Neural crest cell (in vitro differentiated cells): ENCODE measurements around the gene BEND4. TPM values are rescaled to one million over a fixed set of nuclear protein-coding genes. Genes with fewer than 3 reads are reported as not detected.

Source experiments
- DNase-seq: peaks from one replicate; pipeline ENCODE4 v3.0.0; 2021; ENCODE audit warnings: low read depth, mixed read lengths, low spot score
- H3K27ac Mint-ChIP-seq: one replicate; pipeline ENCODE4 v1.8.0; 2021; ENCODE audit warnings: mild to moderate bottlenecking, mixed read lengths; ENCODE audit not compliant: unreplicated experiment
- H3K27me3 Mint-ChIP-seq: 2 replicates; pipeline ENCODE4 v1.8.0; 2021; ENCODE audit warnings: low read depth, mild to moderate bottlenecking, mixed read lengths
- H3K36me3 Mint-ChIP-seq: 2 replicates; pipeline ENCODE4 v1.8.0; 2021; ENCODE audit warnings: low read depth, mild to moderate bottlenecking, mixed read lengths
- H3K4me1 Mint-ChIP-seq: 2 replicates; pipeline ENCODE4 v1.8.0; 2021; ENCODE audit warnings: mixed read lengths
- H3K4me3 Mint-ChIP-seq: one replicate; pipeline ENCODE4 v1.8.0; 2021; ENCODE audit warnings: mild to moderate bottlenecking, mixed read lengths
- H3K9me3 Mint-ChIP-seq: 2 replicates; pipeline ENCODE4 v1.8.0; 2021; ENCODE audit warnings: mixed read lengths
- total RNA-seq: library from RNA; stranded (reverse); gene quantifications from 2 replicates; pipeline ENCODE4 v1.2.1, GENCODE V29; 2021
- TF ChIP-seq, protein P1 (sequence below): fragments of 200-600 bp; sonication (generic); conservative IDR thresholded peaks from 2 replicates; pipeline ENCODE4 v1.5.0; 2021; ENCODE audit warnings: antibody characterized with exemption, mild to moderate bottlenecking

The BEND4 gene
- total RNA-seq, 1 donor from 2014 or later, result 0.40 TPM

DNA sequence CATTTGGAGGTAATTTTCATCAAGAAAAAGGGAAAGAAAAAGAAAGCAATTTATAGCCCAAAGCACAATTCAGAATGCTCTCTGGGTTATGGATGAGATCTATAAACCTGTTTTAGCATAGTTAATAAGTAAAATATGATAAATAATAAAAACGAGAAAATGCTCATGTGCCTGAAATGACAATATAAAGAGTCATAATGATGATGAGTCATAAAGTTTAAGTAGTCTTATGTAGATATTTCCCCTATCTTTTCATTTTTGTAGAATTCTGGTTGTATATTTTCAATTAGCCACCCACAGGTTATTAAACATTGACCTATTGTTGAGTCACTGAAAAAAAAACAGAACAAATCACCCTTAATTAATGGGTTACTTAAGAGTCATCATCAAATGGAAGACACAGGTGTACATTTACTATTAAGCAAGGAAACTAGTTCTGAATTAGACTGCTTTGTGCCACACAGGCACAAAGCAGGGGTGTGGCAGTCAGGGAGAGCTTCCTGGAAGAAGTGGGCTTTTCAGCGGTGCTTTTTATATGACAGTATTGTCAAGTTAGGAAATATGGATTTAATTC, 29.3 kb downstream of the BEND4 start:
- H3K27ac Mint-ChIP-seq, result no peak overlapping the region
- TF ChIP-seq, protein P1, sequence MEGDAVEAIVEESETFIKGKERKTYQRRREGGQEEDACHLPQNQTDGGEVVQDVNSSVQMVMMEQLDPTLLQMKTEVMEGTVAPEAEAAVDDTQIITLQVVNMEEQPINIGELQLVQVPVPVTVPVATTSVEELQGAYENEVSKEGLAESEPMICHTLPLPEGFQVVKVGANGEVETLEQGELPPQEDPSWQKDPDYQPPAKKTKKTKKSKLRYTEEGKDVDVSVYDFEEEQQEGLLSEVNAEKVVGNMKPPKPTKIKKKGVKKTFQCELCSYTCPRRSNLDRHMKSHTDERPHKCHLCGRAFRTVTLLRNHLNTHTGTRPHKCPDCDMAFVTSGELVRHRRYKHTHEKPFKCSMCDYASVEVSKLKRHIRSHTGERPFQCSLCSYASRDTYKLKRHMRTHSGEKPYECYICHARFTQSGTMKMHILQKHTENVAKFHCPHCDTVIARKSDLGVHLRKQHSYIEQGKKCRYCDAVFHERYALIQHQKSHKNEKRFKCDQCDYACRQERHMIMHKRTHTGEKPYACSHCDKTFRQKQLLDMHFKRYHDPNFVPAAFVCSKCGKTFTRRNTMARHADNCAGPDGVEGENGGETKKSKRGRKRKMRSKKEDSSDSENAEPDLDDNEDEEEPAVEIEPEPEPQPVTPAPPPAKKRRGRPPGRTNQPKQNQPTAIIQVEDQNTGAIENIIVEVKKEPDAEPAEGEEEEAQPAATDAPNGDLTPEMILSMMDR, result no peak
- no peaks in the 10 kb centered on the region for H3K4me1 Mint-ChIP-seq
- no peak for DNase-seq
- H3K36me3 Mint-ChIP-seq, result no peaks in the 10 kb centered on the region
- no peak overlapping the region for H3K4me3 Mint-ChIP-seq
- H3K9me3 Mint-ChIP-seq, result no peaks in the 10 kb centered on the region
- peaks cover 5% of the 10 kb centered on the region for H3K27me3 Mint-ChIP-seq

DNA sequence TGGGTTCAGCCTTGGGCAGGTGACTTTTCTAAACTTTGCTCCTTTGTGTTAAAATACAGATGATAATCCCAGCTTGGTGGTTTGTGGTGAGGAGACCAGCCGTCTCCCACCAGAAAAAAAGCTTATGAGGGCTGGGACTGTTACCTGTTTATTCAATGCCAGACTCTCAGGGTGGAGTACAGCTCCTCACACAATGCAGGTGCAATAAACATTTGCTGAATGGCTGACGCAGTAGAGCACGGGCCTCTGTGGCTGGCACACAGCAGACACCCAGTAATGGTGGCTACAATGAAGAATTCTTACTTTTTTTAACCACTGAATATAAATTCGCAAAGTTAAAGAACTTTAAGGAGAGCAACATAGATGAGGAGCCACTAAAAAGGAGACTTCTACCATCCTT, 30.2 kb downstream of the BEND4 start:
- Mint-ChIP-seq H3K27me3 (peaks cover 5% of the 10 kb centered on the region), H3K27ac (no peak overlapping the region), H3K4me3 (no peak overlapping the region), H3K36me3 (no peaks in the 10 kb centered on the region), H3K9me3 (no peaks in the 10 kb centered on the region), H3K4me1 (no peaks in the 10 kb centered on the region)
- TF ChIP-seq, protein P1, result no peak
- no peak for DNase-seq

DNA sequence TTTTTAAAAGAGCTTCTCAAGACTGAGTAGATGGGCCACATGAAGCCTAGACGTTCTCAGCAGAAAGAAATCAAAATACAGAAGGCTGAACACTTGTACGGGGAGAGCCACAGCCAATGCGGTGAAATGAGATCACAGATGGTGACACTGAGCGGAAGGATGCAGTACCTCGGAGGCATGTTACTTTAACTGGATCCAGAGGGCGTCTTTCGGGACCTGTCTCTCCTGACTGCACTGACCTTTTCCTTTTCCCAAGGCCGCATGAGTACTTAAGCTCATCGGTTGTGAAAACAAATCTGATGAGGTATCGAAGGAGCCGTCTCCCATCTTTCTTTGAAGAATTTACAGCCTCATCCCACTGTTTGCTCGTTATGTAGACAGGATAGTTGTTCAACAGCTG, 32.6 kb downstream of the BEND4 start:
- H3K9me3 Mint-ChIP-seq, result no peaks in the 10 kb centered on the region
- TF ChIP-seq, protein P1, result no peak
- H3K27ac Mint-ChIP-seq, result no peak overlapping the region
- no peaks in the 10 kb centered on the region for H3K36me3 Mint-ChIP-seq
- peaks cover 14% of the 10 kb centered on the region for H3K27me3 Mint-ChIP-seq
- DNase-seq, result no peak
- no peak overlapping the region for H3K4me3 Mint-ChIP-seq
- no peaks in the 10 kb centered on the region for H3K4me1 Mint-ChIP-seq

DNA sequence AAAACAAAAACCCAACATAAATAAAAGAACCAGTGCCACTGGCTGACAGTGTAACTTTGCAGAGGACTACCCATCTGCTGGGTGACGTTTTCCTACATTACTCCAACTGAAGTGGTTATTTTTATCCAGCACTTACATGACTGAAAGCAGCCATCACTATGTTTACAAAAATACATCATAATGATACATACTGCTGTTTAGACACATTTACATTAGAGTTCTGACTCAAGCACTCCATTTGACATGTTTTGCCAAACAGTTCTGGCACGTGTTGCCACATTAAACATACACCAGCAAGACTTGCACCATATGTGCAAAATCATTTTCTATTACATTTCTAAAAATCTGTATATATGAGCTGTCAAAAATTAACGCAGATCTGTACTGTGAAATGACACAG, 39.6 kb downstream of the BEND4 start:
- H3K27ac Mint-ChIP-seq, result no peak overlapping the region
- no peak for DNase-seq
- no peaks in the 10 kb centered on the region for H3K9me3 Mint-ChIP-seq
- peaks cover 9% of the 10 kb centered on the region for H3K27me3 Mint-ChIP-seq
- no peaks in the 10 kb centered on the region for H3K4me1 Mint-ChIP-seq
- TF ChIP-seq, protein P1, result no peak
- H3K36me3 Mint-ChIP-seq, result no peaks in the 10 kb centered on the region
- H3K4me3 Mint-ChIP-seq, result no peak overlapping the region

DNA sequence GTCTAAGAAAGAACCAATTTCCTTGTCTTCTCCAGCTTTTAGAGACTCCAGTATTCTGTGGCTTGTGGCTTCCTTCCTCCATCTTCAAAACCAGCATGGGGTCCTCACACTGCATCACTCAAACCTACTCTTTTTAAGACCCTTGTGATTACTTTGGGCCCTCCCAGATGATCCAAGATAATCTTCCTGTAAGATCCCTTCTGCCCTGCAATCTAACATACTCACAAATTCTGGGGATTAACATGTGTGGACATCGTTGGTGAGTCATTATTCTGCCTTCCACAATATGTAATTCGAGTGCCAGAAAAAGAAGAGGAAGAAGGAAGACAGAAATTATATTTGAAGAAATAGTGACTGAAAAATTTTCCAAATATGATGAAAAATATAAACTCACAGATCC, 47.9 kb downstream of the BEND4 start:
- no peak for DNase-seq
- Mint-ChIP-seq H3K27ac (no peak overlapping the region), H3K9me3 (peaks cover 2% of the 10 kb centered on the region), H3K27me3 (no peaks in the 10 kb centered on the region), H3K4me1 (no peaks in the 10 kb centered on the region), H3K36me3 (no peaks in the 10 kb centered on the region), H3K4me3 (no peak overlapping the region)
- TF ChIP-seq, protein P1, result no peak
